Measurements from ENCODE around the gene AP1S1.
"Not testable (repeated sequence)": the region's sequence is repeated elsewhere in the genome, so short reads cannot be mapped to it uniquely, and the experiment has no call there.

Gene AP1S1

DNA sequence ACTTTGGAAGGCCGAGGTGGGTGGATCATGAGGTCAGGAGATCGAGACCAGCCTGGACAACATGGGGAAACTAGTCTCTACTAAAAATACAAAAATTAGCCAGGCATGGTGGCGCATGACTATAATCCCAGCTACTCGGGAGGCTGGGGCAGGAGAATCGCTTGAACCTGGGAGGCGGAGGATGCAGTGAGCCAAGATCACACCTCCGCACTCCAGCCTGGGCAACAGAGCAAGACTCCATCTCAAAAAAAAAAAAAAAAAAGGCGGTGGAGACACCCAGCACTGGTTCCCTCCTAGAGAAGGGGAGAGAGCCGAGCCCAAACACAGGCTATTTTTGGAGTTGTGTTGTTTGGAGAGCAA, 32.7 kb upstream of the AP1S1 start:
- H3K4me2 ChIP-seq (ENCODE audit: low read length); H2BK5ac ChIP-seq (ENCODE audit: low read length); H3K9ac ChIP-seq (ENCODE audit: low read length); H2BK15ac ChIP-seq (replicated peaks; ENCODE audit: low read depth); H3K36me3 ChIP-seq (ENCODE audit: control insufficient read depth, insufficient read depth, low read length); H3K27me3 ChIP-seq (ENCODE audit: insufficient read depth, low read length, poor library complexity); H3K4me1 ChIP-seq (ENCODE audit: control insufficient read depth, low read depth, low read length); H2BK120ac ChIP-seq (ENCODE audit: low read depth, low read length); H3K4me3 ChIP-seq (ENCODE audit: low read length); H3K23ac ChIP-seq (ENCODE audit: low read length); H4K5ac ChIP-seq (ENCODE audit: low read length); H3K79me1 ChIP-seq (ENCODE audit: low read length); H3K4ac ChIP-seq (ENCODE audit: low read depth, low read length); H3K79me2 ChIP-seq (ENCODE audit: control insufficient read depth, insufficient read depth, low read length); H4K8ac ChIP-seq (ENCODE audit: low read depth, low read length); DNase-seq; H2AK5ac ChIP-seq (ENCODE audit: low read length): not testable (repeated sequence)
- no CpG with 5 or more reads among the region's 9 CpGs for WGBS (ENCODE audit: extremely low coverage, insufficient coverage, low lambda C conversion rate)
- H3K18ac ChIP-seq (ENCODE audit: low read length) = peak overlapping the region; percentile 52
- peak overlapping the region; percentile 34 for H3K56ac ChIP-seq (ENCODE audit: low read length)
- peak overlapping the region; percentile 61 for H3K27ac ChIP-seq (ENCODE audit: low read depth, low read length)

DNA sequence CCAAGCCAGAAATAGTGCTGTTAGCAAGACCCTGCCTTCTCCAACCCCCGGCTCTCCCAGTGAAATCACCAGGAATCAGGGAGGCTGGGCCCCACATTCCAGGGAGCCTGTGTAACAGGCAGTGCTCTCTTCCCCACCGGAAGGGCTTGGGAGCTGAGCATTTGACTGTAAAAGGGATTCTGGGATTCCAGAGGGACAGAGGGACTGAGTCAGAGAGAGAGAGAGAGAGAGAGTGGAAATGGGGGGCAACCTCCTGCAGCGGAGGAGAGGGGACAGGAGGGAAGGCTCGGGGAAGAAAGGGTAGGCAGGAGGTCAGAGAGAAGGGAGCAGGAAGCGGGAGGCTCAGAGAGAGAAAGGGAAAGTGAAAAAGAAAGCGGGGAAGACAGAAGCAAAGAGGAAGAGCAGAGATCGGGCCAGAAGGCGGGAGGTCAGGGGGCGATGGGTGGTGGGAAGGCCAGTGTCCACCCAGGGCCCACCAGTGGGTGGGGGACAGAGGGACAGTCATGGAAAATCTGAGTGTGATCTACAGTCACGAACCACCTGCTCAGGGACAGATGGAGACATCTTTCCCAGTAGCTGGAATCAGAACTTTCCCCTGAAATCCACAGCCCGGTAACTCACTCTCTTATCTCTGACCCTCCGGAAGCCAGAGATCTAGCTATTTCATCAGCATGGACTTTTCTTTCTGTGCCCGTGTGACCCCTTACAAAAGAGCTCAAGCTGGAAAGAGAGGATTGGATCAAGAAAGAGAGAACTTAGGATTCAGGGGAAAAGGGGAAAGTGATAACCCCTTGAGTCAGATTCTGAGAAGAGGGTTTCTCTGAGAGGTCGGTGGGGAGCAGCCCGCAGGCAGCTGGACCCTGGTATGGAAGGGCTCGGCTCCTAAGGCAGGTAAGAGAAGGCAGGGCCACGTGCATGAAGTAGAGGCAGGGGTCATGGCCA, 32.0 kb upstream of the AP1S1 start:
- H2BK120ac ChIP-seq (ENCODE audit: low read depth, low read length) = peak overlapping the region; percentile 19
- no peaks in the 10 kb centered on the region for H3K36me3 ChIP-seq (ENCODE audit: control insufficient read depth, insufficient read depth, low read length)
- H4K5ac ChIP-seq (ENCODE audit: low read length) = no peak overlapping the region
- no peak overlapping the region for H2AK5ac ChIP-seq (ENCODE audit: low read length)
- H3K79me2 ChIP-seq (ENCODE audit: control insufficient read depth, insufficient read depth, low read length) = no peaks in the 10 kb centered on the region
- H3K56ac ChIP-seq (ENCODE audit: low read length) = peak overlapping the region; percentile 67
- no CpG with 5 or more reads among the region's 17 CpGs for WGBS (ENCODE audit: extremely low coverage, insufficient coverage, low lambda C conversion rate)
- peak overlapping the region; percentile 52 for H3K18ac ChIP-seq (ENCODE audit: low read length)
- H3K4ac ChIP-seq (ENCODE audit: low read depth, low read length) = no peak overlapping the region
- no peaks in the 10 kb centered on the region for H3K27me3 ChIP-seq (ENCODE audit: insufficient read depth, low read length, poor library complexity)
- no peak overlapping the region for H4K8ac ChIP-seq (ENCODE audit: low read depth, low read length)
- H2BK5ac ChIP-seq (ENCODE audit: low read length) = no peak overlapping the region
- peak; percentile 96 for DNase-seq
- no peak overlapping the region for H3K23ac ChIP-seq (ENCODE audit: low read length)
- H3K9ac ChIP-seq (ENCODE audit: low read length) = peak overlapping the region; percentile 25
- H3K27ac ChIP-seq (ENCODE audit: low read depth, low read length) = peak overlapping the region; percentile 64
- H3K4me1 ChIP-seq (ENCODE audit: control insufficient read depth, low read depth, low read length) = peaks cover 4% of the 10 kb centered on the region
- no peaks in the 10 kb centered on the region for H3K79me1 ChIP-seq (ENCODE audit: low read length)
- no peak overlapping the region for H3K4me3 ChIP-seq (ENCODE audit: low read length)
- H2BK15ac ChIP-seq (replicated peaks; ENCODE audit: low read depth) = no peak overlapping the region
- no peak overlapping the region for H3K4me2 ChIP-seq (ENCODE audit: low read length)

DNA sequence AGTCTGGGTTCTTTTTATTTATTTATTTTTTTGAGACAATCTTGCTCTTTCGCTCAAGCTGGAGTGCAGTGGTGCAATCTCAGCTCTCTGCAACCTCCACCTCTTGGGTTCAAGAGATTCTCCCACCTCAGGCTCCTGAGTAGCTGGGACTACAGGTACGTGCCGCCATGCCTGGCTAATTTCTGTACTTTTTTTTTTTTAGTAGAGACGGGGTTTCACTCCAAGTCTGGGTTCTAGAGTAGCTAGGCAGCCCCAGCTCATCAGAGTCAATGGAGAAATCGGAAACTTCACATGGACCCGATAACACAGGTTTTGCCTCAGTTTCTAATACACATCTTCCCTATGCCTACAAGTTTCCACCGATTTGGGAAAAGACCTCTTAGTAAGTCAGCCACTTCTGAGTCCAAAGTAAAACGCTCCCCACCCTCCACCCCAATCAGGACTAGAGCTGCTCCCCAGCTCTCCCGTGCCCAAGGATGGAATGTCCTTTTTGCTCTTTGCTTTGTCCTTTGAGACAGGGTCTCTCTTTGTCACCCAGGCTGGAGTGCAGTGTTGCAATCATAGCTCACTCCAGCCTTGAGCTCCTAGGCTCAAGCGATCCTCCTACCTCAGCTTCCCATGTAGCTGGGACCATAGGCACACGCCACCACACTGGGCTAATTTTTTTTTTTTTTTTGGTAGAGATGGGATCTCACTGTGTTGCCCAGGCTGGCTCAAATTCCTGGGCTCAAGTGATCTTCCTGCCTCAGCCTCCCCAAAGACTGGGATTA, 31.2 kb upstream of the AP1S1 start:
- Histone ChIP-seq H3K27ac (ENCODE audit: low read depth, low read length) (peak overlapping the region; percentile 64), H3K4ac (ENCODE audit: low read depth, low read length) (no peak overlapping the region), H2BK120ac (ENCODE audit: low read depth, low read length) (no peak overlapping the region), H3K36me3 (ENCODE audit: control insufficient read depth, insufficient read depth, low read length) (no peaks in the 10 kb centered on the region), H2AK5ac (ENCODE audit: low read length) (no peak overlapping the region), H3K27me3 (ENCODE audit: insufficient read depth, low read length, poor library complexity) (no peaks in the 10 kb centered on the region), H4K8ac (ENCODE audit: low read depth, low read length) (no peak overlapping the region), H3K9ac (ENCODE audit: low read length) (no peak overlapping the region), H3K4me3 (ENCODE audit: low read length) (no peak overlapping the region), H3K79me1 (ENCODE audit: low read length) (no peaks in the 10 kb centered on the region), H3K18ac (ENCODE audit: low read length) (peak overlapping the region; percentile 34), H4K5ac (ENCODE audit: low read length) (no peak overlapping the region), H3K4me2 (ENCODE audit: low read length) (no peak overlapping the region), H3K79me2 (ENCODE audit: control insufficient read depth, insufficient read depth, low read length) (no peaks in the 10 kb centered on the region), H3K23ac (ENCODE audit: low read length) (no peak overlapping the region), H3K56ac (ENCODE audit: low read length) (peak overlapping the region; percentile 67), H2BK5ac (ENCODE audit: low read length) (no peak overlapping the region), H3K4me1 (ENCODE audit: control insufficient read depth, low read depth, low read length) (peaks cover 4% of the 10 kb centered on the region), H2BK15ac (replicated peaks; ENCODE audit: low read depth) (no peak overlapping the region)
- no peak for DNase-seq
- no CpG with 5 or more reads among the region's 11 CpGs for WGBS (ENCODE audit: extremely low coverage, insufficient coverage, low lambda C conversion rate)

DNA sequence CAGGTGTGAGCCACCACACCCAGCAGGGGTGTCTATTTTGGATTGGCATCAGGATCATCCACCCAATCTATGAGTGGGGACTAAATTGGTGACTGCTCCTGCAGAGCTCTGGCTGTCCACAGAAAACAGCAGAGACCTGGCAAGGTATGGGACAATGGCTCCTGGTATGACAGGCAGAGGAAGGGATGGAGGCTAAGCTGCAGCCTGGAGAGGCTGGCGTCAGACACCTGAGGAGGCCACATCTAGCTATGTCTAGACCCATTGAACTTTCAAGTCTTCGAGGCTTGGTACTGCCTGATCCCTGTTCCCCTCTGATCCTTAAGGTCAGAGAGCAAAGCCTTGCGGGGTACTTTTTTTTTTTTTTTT, 30.6 kb upstream of the AP1S1 start:
- DNase-seq = no peak
- Histone ChIP-seq H2BK120ac (ENCODE audit: low read depth, low read length) (no peak overlapping the region), H3K27ac (ENCODE audit: low read depth, low read length) (no peak overlapping the region), H4K5ac (ENCODE audit: low read length) (no peak overlapping the region), H3K36me3 (ENCODE audit: control insufficient read depth, insufficient read depth, low read length) (no peaks in the 10 kb centered on the region), H3K4me2 (ENCODE audit: low read length) (no peak overlapping the region), H3K79me2 (ENCODE audit: control insufficient read depth, insufficient read depth, low read length) (no peaks in the 10 kb centered on the region), H4K8ac (ENCODE audit: low read depth, low read length) (no peak overlapping the region), H3K27me3 (ENCODE audit: insufficient read depth, low read length, poor library complexity) (no peaks in the 10 kb centered on the region), H2BK15ac (replicated peaks; ENCODE audit: low read depth) (no peak overlapping the region), H3K23ac (ENCODE audit: low read length) (no peak overlapping the region), H2BK5ac (ENCODE audit: low read length) (no peak overlapping the region), H3K9ac (ENCODE audit: low read length) (no peak overlapping the region), H3K4me3 (ENCODE audit: low read length) (no peak overlapping the region), H3K4ac (ENCODE audit: low read depth, low read length) (no peak overlapping the region), H3K4me1 (ENCODE audit: control insufficient read depth, low read depth, low read length) (peaks cover 4% of the 10 kb centered on the region), H3K56ac (ENCODE audit: low read length) (no peak overlapping the region), H3K18ac (ENCODE audit: low read length) (no peak overlapping the region), H2AK5ac (ENCODE audit: low read length) (no peak overlapping the region), H3K79me1 (ENCODE audit: low read length) (no peaks in the 10 kb centered on the region)
- no CpG with 5 or more reads among the region's 3 CpGs for WGBS (ENCODE audit: extremely low coverage, insufficient coverage, low lambda C conversion rate)

DNA sequence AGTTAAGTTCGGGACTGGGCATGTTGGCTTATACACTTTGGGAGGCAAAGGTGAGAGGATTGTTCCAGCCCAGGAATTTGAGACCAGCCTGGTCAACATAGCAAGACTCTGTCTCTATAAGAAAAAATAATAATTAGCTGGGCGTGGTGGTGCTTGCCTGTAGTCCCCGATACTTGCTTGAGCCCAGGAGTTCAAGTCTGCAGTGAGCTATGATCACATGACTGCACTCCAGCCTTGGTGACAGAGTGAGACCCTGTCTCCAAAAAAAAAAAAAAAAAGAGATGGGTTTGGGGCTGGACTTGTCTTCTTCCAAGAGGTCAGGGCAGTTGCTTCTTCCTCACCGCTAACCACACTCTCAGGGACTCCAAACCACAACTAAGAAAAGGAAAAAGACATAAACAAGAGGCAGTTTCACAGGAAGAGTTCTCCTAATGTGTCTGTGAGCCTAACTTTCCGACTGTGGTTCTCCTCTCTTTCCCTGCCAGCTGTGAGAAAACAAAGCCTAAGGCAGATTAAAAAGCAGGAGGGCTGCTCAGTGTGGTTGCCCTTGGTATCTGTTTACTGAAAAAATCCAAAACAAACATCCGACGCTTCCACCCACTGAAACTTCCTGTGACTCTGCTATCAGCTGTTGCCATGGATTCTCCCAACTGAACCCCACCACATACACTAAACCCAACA, 29.8 kb upstream of the AP1S1 start:
- Histone ChIP-seq H2BK5ac (ENCODE audit: low read length) (no peak overlapping the region), H3K27me3 (ENCODE audit: insufficient read depth, low read length, poor library complexity) (no peaks in the 10 kb centered on the region), H2AK5ac (ENCODE audit: low read length) (no peak overlapping the region), H3K4me1 (ENCODE audit: control insufficient read depth, low read depth, low read length) (peaks cover 4% of the 10 kb centered on the region), H3K4me2 (ENCODE audit: low read length) (no peak overlapping the region), H3K79me2 (ENCODE audit: control insufficient read depth, insufficient read depth, low read length) (no peaks in the 10 kb centered on the region), H3K56ac (ENCODE audit: low read length) (no peak overlapping the region), H3K4me3 (ENCODE audit: low read length) (no peak overlapping the region), H4K5ac (ENCODE audit: low read length) (no peak overlapping the region), H2BK120ac (ENCODE audit: low read depth, low read length) (no peak overlapping the region), H4K8ac (ENCODE audit: low read depth, low read length) (no peak overlapping the region), H3K23ac (ENCODE audit: low read length) (no peak overlapping the region), H3K9ac (ENCODE audit: low read length) (no peak overlapping the region), H3K4ac (ENCODE audit: low read depth, low read length) (no peak overlapping the region), H3K18ac (ENCODE audit: low read length) (peak overlapping the region; percentile 8), H3K79me1 (ENCODE audit: low read length) (no peaks in the 10 kb centered on the region), H2BK15ac (replicated peaks; ENCODE audit: low read depth) (no peak overlapping the region), H3K27ac (ENCODE audit: low read depth, low read length) (no peak overlapping the region), H3K36me3 (ENCODE audit: control insufficient read depth, insufficient read depth, low read length) (no peaks in the 10 kb centered on the region)
- WGBS (ENCODE audit: extremely low coverage, insufficient coverage, low lambda C conversion rate) = no CpG with 5 or more reads among the region's 7 CpGs
- DNase-seq = peak; percentile 83
